Measurements from ENCODE around the gene UBE2H.

Gene UBE2H

DNA sequence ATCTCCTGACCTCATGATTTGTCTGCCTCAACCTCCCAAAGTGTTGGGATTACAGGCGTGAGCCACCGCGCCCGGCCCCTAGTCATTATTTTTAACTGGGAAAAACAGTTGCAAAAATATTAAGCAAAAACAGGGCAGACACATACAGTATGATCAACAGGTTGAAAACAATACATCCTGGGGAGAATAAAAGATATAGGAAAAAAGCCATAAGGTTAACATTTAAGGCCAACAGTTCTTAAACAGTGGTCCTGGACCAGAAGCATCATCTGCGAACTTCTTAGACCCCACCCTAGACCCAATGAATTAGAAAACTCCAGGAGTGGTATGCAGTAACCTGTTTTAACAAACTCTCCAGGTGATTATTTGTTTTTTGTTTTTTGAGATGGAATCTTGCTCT, 6.5 kb downstream of the UBE2H start:
- no peaks in the 10 kb centered on the region; the same call in 1 of the 2 replicates for H3K36me3 ChIP-seq (ENCODE audit: insufficient read depth, low read length)
- no peak overlapping the region for H3K9ac ChIP-seq (ENCODE audit: low read depth, low read length)
- no peaks in the 10 kb centered on the region for H3K9me3 ChIP-seq (ENCODE audit: control insufficient read depth, insufficient read depth, low read length)
- peaks cover 15% of the 10 kb centered on the region for H3K4me1 ChIP-seq (ENCODE audit: insufficient read depth, low read length)

DNA sequence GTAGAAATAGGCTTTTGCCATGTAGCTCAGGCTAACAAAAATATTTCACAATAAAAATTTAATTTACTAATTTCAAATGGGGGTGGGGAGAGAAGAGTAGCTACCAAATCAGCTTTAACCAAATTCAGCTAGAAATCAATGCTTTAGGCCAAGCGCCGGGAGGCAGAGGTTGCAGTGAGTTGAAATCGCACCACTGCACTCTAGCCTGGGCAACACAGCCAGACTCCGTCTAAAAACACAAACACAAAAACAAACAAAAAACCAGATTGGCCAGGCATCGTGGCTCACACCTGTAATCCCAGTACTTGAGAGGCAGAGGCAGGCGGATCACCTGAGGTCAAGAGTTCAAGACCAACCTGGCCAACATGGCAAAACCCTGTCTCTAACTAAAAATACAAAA, 9.4 kb downstream of the UBE2H start:
- H3K9me3 ChIP-seq (ENCODE audit: control insufficient read depth, insufficient read depth, low read length): no peaks in the 10 kb centered on the region
- H3K36me3 ChIP-seq (ENCODE audit: insufficient read depth, low read length): no peaks in the 10 kb centered on the region; the same call in 1 of the 2 replicates
- no peak overlapping the region for H3K9ac ChIP-seq (ENCODE audit: low read depth, low read length)
- peaks cover 9% of the 10 kb centered on the region for H3K4me1 ChIP-seq (ENCODE audit: insufficient read depth, low read length)

DNA sequence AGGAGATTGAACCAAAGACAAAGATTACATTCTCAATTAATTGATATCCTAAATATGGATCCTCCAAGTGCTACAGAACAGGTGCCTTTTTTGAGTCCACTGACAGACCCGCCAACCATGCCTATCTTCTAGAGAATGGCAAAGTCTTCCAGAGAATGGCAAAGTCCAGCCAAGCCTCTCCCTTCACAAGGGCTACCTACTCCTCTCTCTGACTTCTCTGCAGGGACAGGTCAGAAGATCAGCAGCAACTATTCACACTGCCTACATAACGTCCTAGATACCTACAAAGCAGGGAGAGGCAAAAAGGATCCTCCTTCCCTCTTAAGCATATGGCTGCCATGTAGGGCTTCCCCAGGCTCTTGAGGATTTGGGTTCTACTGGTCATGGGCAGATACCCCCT, 12.4 kb downstream of the UBE2H start:
- no peak overlapping the region for H3K9ac ChIP-seq (ENCODE audit: low read depth, low read length)
- H3K36me3 ChIP-seq (ENCODE audit: insufficient read depth, low read length): no peaks in the 10 kb centered on the region
- H3K4me1 ChIP-seq (ENCODE audit: insufficient read depth, low read length): peaks cover 3% of the 10 kb centered on the region; the same call in 1 of the 2 replicates
- H3K9me3 ChIP-seq (ENCODE audit: control insufficient read depth, insufficient read depth, low read length): no peaks in the 10 kb centered on the region

DNA sequence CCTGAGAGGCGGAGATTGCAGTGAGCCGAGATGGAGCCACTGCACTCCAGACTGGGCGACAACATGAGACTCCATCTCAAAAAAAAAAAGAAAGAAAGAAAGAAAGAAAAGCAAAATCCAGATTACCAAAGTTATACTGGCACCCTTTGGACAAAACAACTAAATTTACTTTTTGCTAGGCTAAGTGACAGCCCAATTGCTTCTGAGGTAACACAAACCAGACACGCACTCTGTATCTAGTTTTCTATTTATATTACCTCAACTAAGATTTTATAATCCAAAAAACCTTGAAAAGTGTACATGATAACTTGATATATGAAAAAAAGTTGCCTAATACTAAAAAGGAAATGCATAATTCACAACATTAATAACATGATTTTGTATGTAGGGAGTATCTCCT, 12.9 kb downstream of the UBE2H start:
- Histone ChIP-seq H3K4me1 (ENCODE audit: insufficient read depth, low read length) (peaks cover 3% of the 10 kb centered on the region; the same call in 1 of the 2 replicates), H3K9ac (ENCODE audit: low read depth, low read length) (no peak overlapping the region), H3K36me3 (ENCODE audit: insufficient read depth, low read length) (no peaks in the 10 kb centered on the region)

DNA sequence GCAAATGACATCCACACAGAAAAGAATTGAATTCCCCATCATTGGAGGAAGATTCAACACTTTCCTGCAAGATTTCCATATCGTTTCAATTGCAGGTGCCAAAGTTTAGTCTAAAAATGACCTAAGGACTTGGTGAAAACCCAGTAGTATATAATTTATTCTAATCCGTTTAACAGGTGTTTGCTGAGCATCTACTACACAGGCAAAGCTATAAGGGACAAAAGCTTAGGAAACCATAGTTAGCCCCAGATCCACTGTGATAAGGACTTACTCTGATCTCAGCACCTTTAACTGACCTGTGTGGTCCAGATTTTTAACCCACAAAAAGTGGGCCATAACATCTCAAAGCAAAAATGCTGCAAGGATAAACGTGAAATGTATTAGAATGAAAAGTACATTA, 19.1 kb downstream of the UBE2H start:
- Histone ChIP-seq H3K4me1 (ENCODE audit: insufficient read depth, low read length) (peaks cover 3% of the 10 kb centered on the region; the same call in 1 of the 2 replicates), H3K9me3 (ENCODE audit: control insufficient read depth, insufficient read depth, low read length) (no peaks in the 10 kb centered on the region), H3K36me3 (ENCODE audit: insufficient read depth, low read length) (no peaks in the 10 kb centered on the region), H3K9ac (ENCODE audit: low read depth, low read length) (no peak overlapping the region)

More for the DNA sequence above, 12.9 kb downstream of the UBE2H start:
- no peaks in the 10 kb centered on the region for H3K9me3 ChIP-seq (ENCODE audit: control insufficient read depth, insufficient read depth, low read length)

DNA sequence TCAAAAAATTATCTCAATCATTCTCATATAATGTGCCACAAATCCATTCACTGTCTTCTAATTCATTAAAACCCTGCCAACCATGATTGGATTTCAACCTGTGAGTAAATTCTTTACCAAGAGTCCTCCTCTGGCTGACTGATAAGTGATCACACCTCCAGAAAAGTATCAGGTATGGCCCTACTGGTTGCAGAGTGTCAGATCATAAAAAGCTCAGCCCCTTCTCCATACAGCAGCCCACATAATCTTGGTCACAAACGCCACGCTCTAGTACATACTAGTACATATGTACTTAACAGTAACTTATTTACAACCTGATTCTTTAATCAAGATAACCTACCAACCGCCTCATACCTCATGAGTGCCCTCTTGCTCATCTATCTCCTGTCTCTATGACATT, 26.1 kb downstream of the UBE2H start:
- H3K9me3 ChIP-seq (ENCODE audit: control insufficient read depth, insufficient read depth, low read length): no peaks in the 10 kb centered on the region
- no peaks in the 10 kb centered on the region for H3K36me3 ChIP-seq (ENCODE audit: insufficient read depth, low read length)
- no peak overlapping the region for H3K9ac ChIP-seq (ENCODE audit: low read depth, low read length)
- H3K4me1 ChIP-seq (ENCODE audit: insufficient read depth, low read length): no peaks in the 10 kb centered on the region

DNA sequence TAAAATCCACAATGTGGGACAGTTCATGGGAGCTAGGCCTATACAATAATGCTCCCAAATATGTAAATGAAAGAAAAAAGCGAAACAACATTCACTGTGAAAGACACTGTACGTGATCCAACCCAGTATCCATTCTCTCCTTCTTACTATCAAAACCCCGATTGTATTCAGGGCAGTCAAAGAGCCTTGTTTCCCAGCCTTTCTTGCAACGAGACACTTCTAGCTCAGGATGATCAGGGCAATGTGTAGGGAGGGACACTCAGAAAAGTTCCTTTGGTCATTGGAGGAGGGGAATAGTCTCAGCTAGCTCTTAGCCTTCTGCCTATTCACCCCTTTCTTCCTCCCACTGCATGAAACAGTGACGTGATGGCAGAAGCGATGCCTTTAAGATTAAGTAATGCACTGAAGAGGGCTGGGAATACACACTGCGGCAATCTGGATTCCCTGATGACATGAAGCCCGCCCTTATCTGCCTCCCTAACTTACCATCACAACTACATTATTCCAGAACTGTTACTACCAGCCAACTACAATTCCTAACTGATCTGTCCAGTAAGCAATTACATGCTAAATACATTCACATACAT, 27.3 kb downstream of the UBE2H start:
- Histone ChIP-seq H3K36me3 (ENCODE audit: insufficient read depth, low read length) (no peaks in the 10 kb centered on the region), H3K4me1 (ENCODE audit: insufficient read depth, low read length) (no peaks in the 10 kb centered on the region), H3K9me3 (ENCODE audit: control insufficient read depth, insufficient read depth, low read length) (no peaks in the 10 kb centered on the region), H3K9ac (ENCODE audit: low read depth, low read length) (no peak overlapping the region)

DNA sequence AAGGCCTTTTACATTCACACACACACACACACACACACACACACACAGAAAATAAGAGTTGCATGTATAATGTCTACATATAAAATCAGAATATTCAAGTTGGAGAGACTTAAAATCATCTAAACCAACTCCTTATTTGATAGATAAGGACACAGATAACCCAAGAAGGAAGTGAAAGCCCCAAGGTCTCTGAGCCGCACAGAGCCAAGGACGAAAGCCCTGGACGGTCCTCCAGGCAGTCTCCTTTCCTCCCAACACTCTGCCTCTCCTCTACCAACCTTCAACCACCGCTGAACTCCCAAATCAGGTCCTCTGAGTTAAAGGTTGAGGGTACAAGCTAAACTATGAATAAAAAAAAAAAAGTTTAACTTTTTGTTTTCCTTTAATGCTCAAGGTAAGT, 28.2 kb downstream of the UBE2H start:
- Histone ChIP-seq H3K9ac (ENCODE audit: low read depth, low read length) (no peak overlapping the region), H3K9me3 (ENCODE audit: control insufficient read depth, insufficient read depth, low read length) (no peaks in the 10 kb centered on the region), H3K4me1 (ENCODE audit: insufficient read depth, low read length) (no peaks in the 10 kb centered on the region), H3K36me3 (ENCODE audit: insufficient read depth, low read length) (no peaks in the 10 kb centered on the region)

DNA sequence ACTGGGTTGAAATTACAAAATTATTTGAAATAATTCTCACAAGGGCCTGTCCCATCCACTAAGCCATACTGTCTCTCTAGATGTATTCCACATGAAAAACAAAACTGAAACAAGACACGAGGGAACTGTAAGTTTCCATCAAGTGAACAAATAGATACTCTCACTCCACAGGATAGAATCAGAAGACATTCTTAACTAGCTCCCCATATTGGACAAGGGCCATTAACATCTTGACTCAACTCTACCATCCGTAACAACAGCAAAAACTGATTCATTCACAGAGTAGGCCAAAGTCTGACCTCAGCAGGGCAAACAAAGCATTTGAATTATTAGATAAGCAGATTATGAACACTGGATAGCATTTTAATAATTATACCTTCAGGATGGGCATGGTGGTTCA, 29.1 kb downstream of the UBE2H start:
- H3K36me3 ChIP-seq (ENCODE audit: insufficient read depth, low read length): no peaks in the 10 kb centered on the region
- no peak overlapping the region for H3K9ac ChIP-seq (ENCODE audit: low read depth, low read length)
- H3K9me3 ChIP-seq (ENCODE audit: control insufficient read depth, insufficient read depth, low read length): no peaks in the 10 kb centered on the region
- no peaks in the 10 kb centered on the region for H3K4me1 ChIP-seq (ENCODE audit: insufficient read depth, low read length)

DNA sequence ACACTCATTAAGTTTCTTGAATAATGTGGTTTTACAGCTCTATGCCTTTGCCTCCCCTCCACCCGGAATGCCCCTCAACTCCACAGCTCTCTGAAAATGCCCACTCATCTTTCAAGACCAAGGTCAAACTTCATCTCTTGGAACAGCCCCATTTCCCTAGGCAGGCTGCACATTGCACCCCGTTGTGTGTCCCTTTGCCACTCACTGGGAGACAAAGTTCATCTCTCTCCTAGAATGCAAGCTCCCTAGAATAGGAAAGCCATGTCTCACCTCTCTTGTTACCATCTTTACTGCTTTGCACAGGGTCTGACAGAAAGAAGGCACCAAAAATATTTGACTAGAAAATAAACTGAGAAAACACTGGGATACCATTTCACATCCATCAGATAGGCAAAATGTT, 33.3 kb downstream of the UBE2H start:
- Histone ChIP-seq H3K4me1 (ENCODE audit: insufficient read depth, low read length) (no peaks in the 10 kb centered on the region), H3K9me3 (ENCODE audit: control insufficient read depth, insufficient read depth, low read length) (no peaks in the 10 kb centered on the region), H3K36me3 (ENCODE audit: insufficient read depth, low read length) (no peaks in the 10 kb centered on the region), H3K9ac (ENCODE audit: low read depth, low read length) (no peak overlapping the region)

DNA sequence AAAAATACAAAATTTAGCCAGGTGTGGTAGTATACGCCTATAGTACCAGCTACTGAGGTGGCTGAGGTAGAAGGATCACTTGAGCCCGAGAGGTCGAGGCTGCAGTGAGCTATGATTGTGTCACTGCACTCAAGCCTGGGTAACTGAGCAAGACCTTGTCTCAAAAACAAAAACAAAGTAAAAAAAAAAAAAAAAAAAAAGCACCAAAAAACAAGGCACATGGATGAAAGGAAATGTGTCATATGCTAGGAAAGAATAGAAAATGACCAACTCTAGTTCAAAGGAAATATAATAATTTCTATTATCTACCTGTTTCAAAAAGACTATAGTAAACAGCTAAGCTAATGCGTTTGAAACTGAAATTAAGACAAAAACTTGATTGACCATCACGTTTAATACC, 33.8 kb downstream of the UBE2H start:
- H3K9ac ChIP-seq (ENCODE audit: low read depth, low read length): no peak overlapping the region
- H3K4me1 ChIP-seq (ENCODE audit: insufficient read depth, low read length): no peaks in the 10 kb centered on the region
- H3K36me3 ChIP-seq (ENCODE audit: insufficient read depth, low read length): no peaks in the 10 kb centered on the region
- no peaks in the 10 kb centered on the region for H3K9me3 ChIP-seq (ENCODE audit: control insufficient read depth, insufficient read depth, low read length)

DNA sequence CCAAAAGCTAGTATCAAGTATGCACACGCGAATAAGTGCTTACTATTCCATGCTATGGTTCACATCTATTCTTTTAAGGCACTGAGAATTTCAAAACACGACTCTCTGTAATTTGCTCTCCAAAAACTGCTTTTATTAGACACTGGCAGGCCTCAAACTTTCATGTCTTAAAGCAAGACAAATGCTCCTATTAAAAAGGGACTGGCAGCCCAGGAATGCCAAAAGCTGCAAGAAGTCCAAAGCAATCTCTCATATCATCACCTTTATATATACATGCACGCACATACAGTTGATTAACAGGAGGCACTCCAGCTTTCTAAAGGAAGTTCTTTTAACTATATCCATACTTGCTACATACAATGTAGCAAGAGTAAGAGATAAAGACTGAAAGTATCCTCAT, 34.8 kb downstream of the UBE2H start:
- H3K9ac ChIP-seq (ENCODE audit: low read depth, low read length): no peak overlapping the region
- no peaks in the 10 kb centered on the region for H3K36me3 ChIP-seq (ENCODE audit: insufficient read depth, low read length)
- no peaks in the 10 kb centered on the region for H3K4me1 ChIP-seq (ENCODE audit: insufficient read depth, low read length)
- no peaks in the 10 kb centered on the region for H3K9me3 ChIP-seq (ENCODE audit: control insufficient read depth, insufficient read depth, low read length)

DNA sequence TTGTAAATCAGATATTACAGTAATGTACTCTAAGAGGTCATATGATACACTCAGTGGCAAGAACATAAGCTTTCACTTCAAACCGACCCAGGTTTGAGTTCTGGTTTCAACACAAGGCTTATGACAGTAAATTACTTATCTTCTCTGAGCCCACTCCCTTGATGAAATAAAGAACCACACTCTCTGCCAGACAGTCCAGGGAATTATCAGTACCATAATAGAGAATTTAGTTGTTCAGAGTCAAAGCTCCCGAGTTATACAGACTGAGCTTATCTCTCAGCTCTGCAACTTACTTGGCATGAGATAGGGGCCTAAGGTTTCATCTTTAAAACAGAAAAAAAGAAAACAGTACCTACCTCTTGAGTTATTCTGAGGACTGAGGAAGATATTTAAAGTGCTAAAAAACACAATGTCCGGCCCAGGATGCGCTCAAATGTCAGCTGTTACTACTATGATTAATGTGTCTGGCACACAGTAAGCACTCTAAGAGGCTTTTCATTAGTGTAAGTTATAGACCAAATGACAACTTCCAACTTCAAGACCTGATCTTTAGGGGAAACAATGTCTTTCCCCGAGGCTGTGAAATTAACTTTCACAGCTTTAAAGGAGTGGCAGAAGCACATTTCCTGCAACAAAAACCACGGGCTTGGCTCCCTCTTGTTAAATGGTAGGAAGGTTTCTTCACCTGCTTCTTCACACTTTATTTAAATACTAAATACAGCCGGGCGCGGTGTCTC, 38.1 kb downstream of the UBE2H start:
- Histone ChIP-seq H3K36me3 (ENCODE audit: insufficient read depth, low read length) (no peaks in the 10 kb centered on the region), H3K9ac (ENCODE audit: low read depth, low read length) (no peak overlapping the region), H3K9me3 (ENCODE audit: control insufficient read depth, insufficient read depth, low read length) (no peaks in the 10 kb centered on the region), H3K4me1 (ENCODE audit: insufficient read depth, low read length) (no peaks in the 10 kb centered on the region)

DNA sequence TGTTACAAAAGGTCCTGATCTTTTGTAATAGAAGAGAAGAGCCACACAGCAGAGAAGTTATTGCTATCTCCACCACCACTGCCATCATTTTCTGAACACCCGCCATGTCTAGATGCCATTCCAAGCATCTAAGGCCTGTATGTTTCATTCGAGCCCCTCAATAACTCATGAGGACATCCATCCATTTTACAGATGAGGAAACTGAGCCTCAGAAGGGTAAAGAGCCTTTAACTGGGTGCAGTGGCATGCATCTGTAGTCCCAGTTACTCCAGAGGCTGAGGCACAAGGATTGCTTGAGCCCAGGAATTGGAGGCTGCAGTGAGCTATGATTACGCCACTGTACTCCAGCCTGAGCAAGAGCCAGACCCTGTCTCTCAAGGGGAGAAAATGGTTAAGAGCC, 39.3 kb downstream of the UBE2H start:
- H3K36me3 ChIP-seq (ENCODE audit: insufficient read depth, low read length): no peaks in the 10 kb centered on the region
- H3K9me3 ChIP-seq (ENCODE audit: control insufficient read depth, insufficient read depth, low read length): no peaks in the 10 kb centered on the region
- no peak overlapping the region for H3K9ac ChIP-seq (ENCODE audit: low read depth, low read length)
- peaks cover 9% of the 10 kb centered on the region for H3K4me1 ChIP-seq (ENCODE audit: insufficient read depth, low read length)

DNA sequence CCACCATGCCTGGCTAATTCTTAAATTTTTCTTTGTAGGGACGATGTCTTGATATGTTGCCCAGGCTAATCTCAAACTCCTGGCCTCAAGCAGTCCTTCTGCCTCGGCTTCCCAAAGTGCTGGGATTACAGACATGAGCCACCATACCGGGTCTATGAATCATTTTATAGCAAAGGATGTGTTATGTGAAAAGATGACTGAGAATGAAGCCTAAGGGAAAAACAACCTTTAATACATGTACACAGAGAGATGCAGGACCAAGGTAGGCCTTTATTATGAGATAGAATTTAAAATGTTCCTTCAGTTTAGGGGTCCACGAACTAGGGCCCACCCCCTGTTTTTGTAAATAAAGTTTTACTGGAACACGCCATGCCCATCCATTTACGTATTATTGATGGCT, 41.0 kb downstream of the UBE2H start:
- Histone ChIP-seq H3K36me3 (ENCODE audit: insufficient read depth, low read length) (no peaks in the 10 kb centered on the region), H3K9ac (ENCODE audit: low read depth, low read length) (no peak overlapping the region), H3K9me3 (ENCODE audit: control insufficient read depth, insufficient read depth, low read length) (no peaks in the 10 kb centered on the region; the same call in 1 of the 2 replicates), H3K4me1 (ENCODE audit: insufficient read depth, low read length) (peaks cover 13% of the 10 kb centered on the region)

All from ES-I3 (cell line).